ENCODE data around the gene GRAP2.

DNA sequence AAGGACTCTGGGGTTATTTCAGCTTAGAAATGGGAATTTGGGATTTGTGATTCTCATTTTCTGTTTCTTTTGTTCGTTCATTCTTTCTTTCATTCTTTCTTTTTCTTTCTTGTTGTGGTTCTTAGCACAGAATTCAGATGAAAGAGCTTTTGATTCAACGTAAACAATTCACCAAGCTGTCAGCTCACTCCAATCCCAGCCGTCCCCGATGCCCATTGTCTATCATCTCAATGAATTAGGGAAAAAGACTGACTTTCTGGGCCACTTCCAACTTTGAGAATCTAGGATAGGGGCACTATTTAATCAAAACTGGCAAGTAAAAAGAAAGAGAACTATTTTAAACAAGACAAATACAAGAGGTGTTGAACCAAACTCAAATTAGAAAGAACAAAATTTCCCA lies 34.2 kb downstream of the GRAP2 start:
- TF ChIP-seq POLR2A (IDR thresholded peaks at IDR 0.05; ENCODE audit: control extremely low read depth in 1 of 2, low read depth in 2 of 2, low read length in 2 of 2) (no peak), POU5F1 (IDR thresholded peaks at IDR 0.05; ENCODE audit: low read depth, low read length) (no peak), TCF12 (IDR thresholded peaks at IDR 0.05; ENCODE audit: low read depth, low read length) (no peak), CTCF (IDR thresholded peaks at IDR 0.05; ENCODE audit: control extremely low read depth in 1 of 3, insufficient read depth in 1 of 3, low read depth in 1 of 3, low read length in 3 of 3) (no peak), PHF8 (conservative IDR thresholded peaks at IDR 0.05; ENCODE audit: low read depth, low read length) (no peak), TEAD4 (IDR thresholded peaks at IDR 0.05; ENCODE audit: low read depth, low read length) (no peak), TAF1 (IDR thresholded peaks at IDR 0.05; ENCODE audit: low read depth, low read length) (no peak)

Measured in H1 (cell line).